ENCODE measurements around the gene RAET1G. TPM values are rescaled to one million over a fixed set of nuclear protein-coding genes. Genes with fewer than 3 reads are reported as not detected.
"Not testable (repeated sequence)": the region's sequence is repeated elsewhere in the genome, so short reads cannot be mapped to it uniquely, and the experiment has no call there.

RAET1G gene
- total RNA-seq, 1 donor from 2014 or later = not detected

- peak overlapping the region; percentile 81 for H3K27ac Mint-ChIP-seq
- ATAC-seq (ENCODE audit: low read depth) = no peak
- POLR2A ChIA-PET = no interaction called here
- TF ChIP-seq CTCF (IDR thresholded peaks at IDR 0.05) = no peak
- intact Hi-C loops (cut with micrococcal nuclease) = loop anchor here (1.0 to 2.0 kb wide), 3 partner anchors 23 to 42 kb away; no protein-coding TSS in a partner anchor
- no peak for DNase-seq
- peaks cover 67% of the 10 kb centered on the region for H3K27me3 Mint-ChIP-seq
- peaks cover 27% of the 10 kb centered on the region for H3K4me1 Mint-ChIP-seq
- no peaks in the 10 kb centered on the region for H3K9me3 Mint-ChIP-seq
- CTCF ChIA-PET = no interaction called here
- peaks cover 2% of the 10 kb centered on the region for H3K36me3 Mint-ChIP-seq (ENCODE audit: low read depth)
- peak overlapping the region; percentile 91 for H3K4me3 Mint-ChIP-seq
These were observed 39.7 kb upstream of the RAET1G start for GRCh38 chr6:149962461-149963211.

- H3K27ac Mint-ChIP-seq = no peak overlapping the region
- H3K36me3 Mint-ChIP-seq (ENCODE audit: low read depth) = peaks cover 2% of the 10 kb centered on the region
- ATAC-seq (ENCODE audit: low read depth) (no peak), DNase-seq (no peak)
- no peaks in the 10 kb centered on the region for H3K9me3 Mint-ChIP-seq
- ChIA-PET CTCF (interaction anchor here (1.2 kb wide), 1 partner anchor 55 kb away, joined by 6 read pairs; no protein-coding TSS in a partner anchor), POLR2A (interaction anchor here (1.1 kb wide), 1 partner anchor 23 kb away, joined by 3 read pairs; no protein-coding TSS in a partner anchor)
- H3K4me1 Mint-ChIP-seq = peaks cover 27% of the 10 kb centered on the region
- TF ChIP-seq CTCF (IDR thresholded peaks at IDR 0.05) = no peak
- intact Hi-C loops (cut with micrococcal nuclease) = loop anchor here (1.0 to 2.0 kb wide), 2 partner anchors 28 to 29 kb away; no protein-coding TSS in a partner anchor
- H3K27me3 Mint-ChIP-seq = peaks cover 64% of the 10 kb centered on the region
- no peak overlapping the region for H3K4me3 Mint-ChIP-seq
These were observed 39.0 kb upstream of the RAET1G start for GRCh38 chr6:149961728-149962425.

DNA sequence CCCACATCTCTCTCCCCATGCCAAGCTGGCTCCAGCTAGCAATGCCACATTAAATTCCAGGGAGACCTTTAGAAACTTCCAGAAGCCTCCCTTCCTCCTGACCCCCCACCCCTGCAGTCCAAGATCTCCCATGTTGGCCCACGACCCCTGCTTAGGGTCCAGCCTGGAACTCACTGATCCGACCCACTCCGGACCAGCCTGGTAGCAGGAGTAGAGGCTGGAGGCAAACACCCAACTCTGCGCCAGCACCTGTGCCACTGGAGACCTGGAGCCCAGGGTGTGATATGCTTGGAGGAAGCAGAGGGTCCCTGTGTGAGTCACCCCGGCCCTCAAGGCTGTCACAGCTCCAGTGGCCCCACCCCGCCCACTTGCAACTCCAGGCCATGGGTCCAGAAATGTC lies 37.6 kb upstream of the RAET1G start:
- no peak for TF ChIP-seq CTCF (IDR thresholded peaks at IDR 0.05)
- H3K4me3 Mint-ChIP-seq = no peak overlapping the region
- intact Hi-C loops (cut with micrococcal nuclease) = no loop called here
- no peak for ATAC-seq (ENCODE audit: low read depth)
- H3K36me3 Mint-ChIP-seq (ENCODE audit: low read depth) = peaks cover 2% of the 10 kb centered on the region
- peaks cover 23% of the 10 kb centered on the region for H3K4me1 Mint-ChIP-seq
- H3K9me3 Mint-ChIP-seq = no peaks in the 10 kb centered on the region
- DNase-seq = no peak
- H3K27ac Mint-ChIP-seq = no peak overlapping the region
- POLR2A ChIA-PET = no interaction called here
- CTCF ChIA-PET = no interaction called here
- peaks cover 64% of the 10 kb centered on the region for H3K27me3 Mint-ChIP-seq

- DNase-seq; H3K36me3 Mint-ChIP-seq (ENCODE audit: low read depth); intact Hi-C loops (cut with micrococcal nuclease); CTCF ChIA-PET; POLR2A ChIA-PET; H3K27ac Mint-ChIP-seq; ATAC-seq (ENCODE audit: low read depth); H3K9me3 Mint-ChIP-seq; H3K4me3 Mint-ChIP-seq: not testable (repeated sequence)
- peaks cover 24% of the 10 kb centered on the region for H3K4me1 Mint-ChIP-seq
- H3K27me3 Mint-ChIP-seq = peaks cover 66% of the 10 kb centered on the region
These were observed 36.9 kb upstream of the RAET1G start for GRCh38 chr6:149959806-149960205.

- H3K4me1 Mint-ChIP-seq = peaks cover 12% of the 10 kb centered on the region
- POLR2A ChIA-PET; H3K9me3 Mint-ChIP-seq; CTCF ChIA-PET; intact Hi-C loops (cut with micrococcal nuclease); H3K36me3 Mint-ChIP-seq (ENCODE audit: low read depth); H3K4me3 Mint-ChIP-seq; ATAC-seq (ENCODE audit: low read depth); DNase-seq; H3K27ac Mint-ChIP-seq: not testable (repeated sequence)
- peaks cover 58% of the 10 kb centered on the region for H3K27me3 Mint-ChIP-seq
These were observed 35.2 kb upstream of the RAET1G start for GRCh38 chr6:149958124-149958523.

DNA sequence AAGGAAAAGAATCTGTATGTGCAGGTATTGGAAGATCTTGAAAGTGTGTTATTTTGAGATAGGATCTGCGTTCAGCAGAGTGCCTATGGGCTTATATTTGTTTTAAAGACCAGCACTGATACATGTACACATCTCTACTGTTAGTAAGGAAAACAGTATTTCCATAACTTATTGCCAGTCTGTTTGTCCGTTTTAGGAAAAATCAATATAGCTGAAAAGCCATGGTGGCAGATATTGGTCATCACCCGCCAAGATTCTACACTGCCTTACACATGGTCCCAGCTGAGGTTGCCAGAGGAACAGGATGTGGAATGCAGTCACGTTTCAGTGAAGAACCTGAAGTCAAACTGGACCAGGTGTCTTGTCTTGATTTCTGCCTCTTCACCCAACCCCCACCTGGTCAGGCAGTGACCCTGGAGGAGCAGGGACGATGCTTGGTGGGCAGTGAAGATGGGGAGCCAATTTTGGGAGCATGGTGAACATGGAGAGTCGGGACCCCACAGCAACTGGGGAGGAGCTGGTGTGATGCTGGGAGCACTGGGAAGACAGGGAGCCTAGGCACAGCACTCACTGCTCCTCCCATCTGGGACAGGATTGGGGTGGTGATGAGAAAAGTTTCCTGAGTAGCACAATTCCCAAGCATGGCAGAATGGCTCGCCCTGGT lies 32.9 kb upstream of the RAET1G start:
- H3K4me3 Mint-ChIP-seq; H3K9me3 Mint-ChIP-seq; H3K27ac Mint-ChIP-seq; DNase-seq; intact Hi-C loops (cut with micrococcal nuclease); H3K36me3 Mint-ChIP-seq (ENCODE audit: low read depth); H3K4me1 Mint-ChIP-seq; ATAC-seq (ENCODE audit: low read depth): not testable (repeated sequence)
- ChIA-PET POLR2A (interaction anchor here (0.6 kb wide), 1 partner anchor 51 kb away, joined by 3 read pairs; no protein-coding TSS in a partner anchor), CTCF (interaction anchor here (1.9 kb wide), 1 partner anchor 10 kb away, joined by 3 read pairs; no protein-coding TSS in a partner anchor)
- H3K27me3 Mint-ChIP-seq = peaks cover 60% of the 10 kb centered on the region

DNA sequence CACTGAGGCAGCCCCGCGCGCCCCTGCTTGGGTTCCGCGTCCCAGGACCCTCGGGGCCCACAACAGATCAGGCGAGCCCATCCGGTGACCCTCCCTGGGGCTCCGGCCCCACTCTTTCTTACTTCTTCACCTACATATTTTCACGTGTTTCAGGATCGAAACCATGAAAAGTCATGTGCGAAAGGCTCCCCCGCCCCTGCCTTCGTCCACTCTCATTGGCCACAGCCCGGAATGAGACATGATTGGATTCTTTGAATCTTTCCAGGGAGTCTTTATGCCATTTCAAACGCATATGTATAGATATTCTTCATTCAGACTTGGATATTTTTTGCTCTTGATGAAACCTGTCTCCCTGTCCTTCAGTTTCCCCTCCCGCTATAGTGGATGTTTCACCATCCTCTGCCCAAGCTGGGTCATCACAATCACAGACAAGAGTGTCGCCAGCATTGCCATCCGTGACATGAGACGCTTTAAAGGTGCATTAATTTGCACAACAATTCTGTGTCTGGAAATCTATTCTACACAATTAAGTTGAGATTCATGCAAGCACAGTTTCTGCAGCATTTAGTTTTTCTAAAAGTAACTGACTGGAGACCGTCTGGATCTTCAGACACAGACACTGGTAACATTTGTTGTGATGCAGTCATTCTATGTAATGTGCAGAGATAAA lies 32.2 kb upstream of the RAET1G start:
- H3K27me3 Mint-ChIP-seq = peaks cover 62% of the 10 kb centered on the region
- DNase-seq; H3K27ac Mint-ChIP-seq; intact Hi-C loops (cut with micrococcal nuclease); ATAC-seq (ENCODE audit: low read depth); H3K36me3 Mint-ChIP-seq (ENCODE audit: low read depth); H3K4me1 Mint-ChIP-seq; H3K4me3 Mint-ChIP-seq; H3K9me3 Mint-ChIP-seq: not testable (repeated sequence)
- CTCF ChIA-PET = interaction anchor here (1.9 kb wide), 1 partner anchor 10 kb away, joined by 3 read pairs; no protein-coding TSS in a partner anchor
- POLR2A ChIA-PET = interaction anchor here (0.6 kb wide), 1 partner anchor 52 kb away, joined by 3 read pairs; no protein-coding TSS in a partner anchor

- POLR2A ChIA-PET; H3K9me3 Mint-ChIP-seq; CTCF ChIA-PET; H3K36me3 Mint-ChIP-seq (ENCODE audit: low read depth); DNase-seq; H3K27ac Mint-ChIP-seq; H3K4me1 Mint-ChIP-seq; ATAC-seq (ENCODE audit: low read depth); H3K4me3 Mint-ChIP-seq; intact Hi-C loops (cut with micrococcal nuclease): not testable (repeated sequence)
- H3K27me3 Mint-ChIP-seq = peaks cover 66% of the 10 kb centered on the region
These were observed 31.5 kb upstream of the RAET1G start for GRCh38 chr6:149954328-149954983.
